ENCODE measurements around the gene PYHIN1.

PYHIN1 gene

GRCh38 chr1:158931055-158931737, at the start of gene PYHIN1:
Gene PYHIN1, plus strand, starts transcription at chr1:158931552. Its CDS starts 5,359 bp downstream, at chr1:158936911.
- H3K4me1 ChIP-seq: no peaks in the 10 kb centered on the region
- no peak within 1 kb of the TSS for H3K9ac ChIP-seq
- H3K4me3 ChIP-seq: no peak within 1 kb of the TSS
- no peaks in the 10 kb centered on the region for H3K9me3 ChIP-seq
- H3K27me3 ChIP-seq: no peaks in the 10 kb centered on the region
- H3K27ac ChIP-seq: no peak within 1 kb of the TSS
- TF ChIP-seq Cebpa-rat (IDR thresholded peaks at IDR 0.05): no peak
- no peaks in the 10 kb centered on the region for H4K20me1 ChIP-seq
- H3K36me3 ChIP-seq: no peaks in the 10 kb centered on the region
- no peak within 1 kb of the TSS for H3K4me2 ChIP-seq

- TF ChIP-seq Cebpa-rat (IDR thresholded peaks at IDR 0.05): no peak
- Histone ChIP-seq H3K4me2 (no peak overlapping the region), H3K27ac (no peak overlapping the region), H3K27me3 (no peaks in the 10 kb centered on the region), H3K4me3 (no peak overlapping the region), H4K20me1 (no peaks in the 10 kb centered on the region), H3K9me3 (no peaks in the 10 kb centered on the region), H3K36me3 (no peaks in the 10 kb centered on the region), H3K9ac (no peak overlapping the region), H3K4me1 (no peaks in the 10 kb centered on the region)
Observed at GRCh38 chr1:158893654-158894053, 37.7 kb upstream of the PYHIN1 start.

GRCh38 chr1:158898722-158899121, 32.6 kb upstream of the PYHIN1 start:
- H3K27ac ChIP-seq: no peak overlapping the region
- H3K4me2 ChIP-seq: no peak overlapping the region
- no peaks in the 10 kb centered on the region for H4K20me1 ChIP-seq
- no peak overlapping the region for H3K4me3 ChIP-seq
- TF ChIP-seq Cebpa-rat (IDR thresholded peaks at IDR 0.05): no peak
- no peaks in the 10 kb centered on the region for H3K4me1 ChIP-seq
- H3K27me3 ChIP-seq: no peaks in the 10 kb centered on the region
- H3K9ac ChIP-seq: no peak overlapping the region
- no peaks in the 10 kb centered on the region for H3K36me3 ChIP-seq
- H3K9me3 ChIP-seq: no peaks in the 10 kb centered on the region

GRCh38 chr1:158901623-158902022, 29.7 kb upstream of the PYHIN1 start:
- Histone ChIP-seq H3K27me3 (no peaks in the 10 kb centered on the region), H3K4me3 (no peak overlapping the region), H3K4me1 (no peaks in the 10 kb centered on the region), H4K20me1 (no peaks in the 10 kb centered on the region), H3K9ac (no peak overlapping the region), H3K9me3 (no peaks in the 10 kb centered on the region), H3K4me2 (no peak overlapping the region), H3K36me3 (no peaks in the 10 kb centered on the region), H3K27ac (no peak overlapping the region)
- no peak for TF ChIP-seq Cebpa-rat (IDR thresholded peaks at IDR 0.05)

GRCh38 chr1:158916085-158916484, 15.3 kb upstream of the PYHIN1 start:
- peaks cover 31% of the 10 kb centered on the region for H3K9me3 ChIP-seq
- no peaks in the 10 kb centered on the region for H4K20me1 ChIP-seq
- no peak overlapping the region for H3K27ac ChIP-seq
- no peak for TF ChIP-seq Cebpa-rat (IDR thresholded peaks at IDR 0.05)
- H3K4me1 ChIP-seq: no peaks in the 10 kb centered on the region
- H3K27me3 ChIP-seq: no peaks in the 10 kb centered on the region
- no peaks in the 10 kb centered on the region for H3K36me3 ChIP-seq
- H3K9ac ChIP-seq: no peak overlapping the region
- no peak overlapping the region for H3K4me2 ChIP-seq
- no peak overlapping the region for H3K4me3 ChIP-seq

GRCh38 chr1:158924677-158925076, 6.7 kb upstream of the PYHIN1 start:
- Histone ChIP-seq H3K9ac (no peak overlapping the region), H3K4me1 (no peaks in the 10 kb centered on the region), H3K4me3 (no peak overlapping the region), H3K4me2 (no peak overlapping the region), H3K36me3 (no peaks in the 10 kb centered on the region), H3K9me3 (peaks cover 16% of the 10 kb centered on the region), H4K20me1 (no peaks in the 10 kb centered on the region), H3K27ac (no peak overlapping the region), H3K27me3 (no peaks in the 10 kb centered on the region)
- no peak for TF ChIP-seq Cebpa-rat (IDR thresholded peaks at IDR 0.05)

- Histone ChIP-seq H3K4me3 (no peak overlapping the region), H3K4me2 (no peak overlapping the region), H3K9ac (no peak overlapping the region), H3K27ac (no peak overlapping the region), H3K36me3 (no peaks in the 10 kb centered on the region), H3K27me3 (no peaks in the 10 kb centered on the region), H3K9me3 (no peaks in the 10 kb centered on the region), H4K20me1 (no peaks in the 10 kb centered on the region), H3K4me1 (no peaks in the 10 kb centered on the region)
- no peak for TF ChIP-seq Cebpa-rat (IDR thresholded peaks at IDR 0.05)
Observed at GRCh38 chr1:158930504-158930903, 848 bp upstream of the PYHIN1 start.

GRCh38 chr1:158932171-158932570, 819 bp downstream of the PYHIN1 start:
- H3K4me3 ChIP-seq: no peak overlapping the region
- H3K9ac ChIP-seq: no peak overlapping the region
- H3K4me1 ChIP-seq: no peaks in the 10 kb centered on the region
- no peak for TF ChIP-seq Cebpa-rat (IDR thresholded peaks at IDR 0.05)
- H3K36me3 ChIP-seq: no peaks in the 10 kb centered on the region
- no peak overlapping the region for H3K27ac ChIP-seq
- H4K20me1 ChIP-seq: no peaks in the 10 kb centered on the region
- no peaks in the 10 kb centered on the region for H3K9me3 ChIP-seq
- H3K4me2 ChIP-seq: no peak overlapping the region
- H3K27me3 ChIP-seq: no peaks in the 10 kb centered on the region

GRCh38 chr1:158933621-158934020, 2.3 kb downstream of the PYHIN1 start:
- no peak overlapping the region for H3K9ac ChIP-seq
- H3K4me2 ChIP-seq: no peak overlapping the region
- no peak overlapping the region for H3K4me3 ChIP-seq

GRCh38 chr1:158939180-158939579, 7.8 kb downstream of the PYHIN1 start:
- Histone ChIP-seq H3K4me1 (no peaks in the 10 kb centered on the region), H3K27ac (no peak overlapping the region), H3K9ac (no peak overlapping the region), H4K20me1 (no peaks in the 10 kb centered on the region), H3K27me3 (no peaks in the 10 kb centered on the region), H3K4me3 (no peak overlapping the region), H3K36me3 (no peaks in the 10 kb centered on the region), H3K9me3 (no peaks in the 10 kb centered on the region), H3K4me2 (no peak overlapping the region)
- TF ChIP-seq Cebpa-rat (IDR thresholded peaks at IDR 0.05): no peak

More at GRCh38 chr1:158933621-158934020, 2.3 kb downstream of the PYHIN1 start:
- no peaks in the 10 kb centered on the region for H4K20me1 ChIP-seq
- no peak for TF ChIP-seq Cebpa-rat (IDR thresholded peaks at IDR 0.05)
- no peak overlapping the region for H3K27ac ChIP-seq
- no peaks in the 10 kb centered on the region for H3K9me3 ChIP-seq
- no peaks in the 10 kb centered on the region for H3K4me1 ChIP-seq
- H3K36me3 ChIP-seq: no peaks in the 10 kb centered on the region
- H3K27me3 ChIP-seq: no peaks in the 10 kb centered on the region

- H3K27ac ChIP-seq: no peak overlapping the region
- no peak overlapping the region for H3K9ac ChIP-seq
- no peak overlapping the region for H3K4me2 ChIP-seq
- TF ChIP-seq Cebpa-rat (IDR thresholded peaks at IDR 0.05): no peak
- no peaks in the 10 kb centered on the region for H4K20me1 ChIP-seq
- H3K4me1 ChIP-seq: no peaks in the 10 kb centered on the region
- no peaks in the 10 kb centered on the region for H3K27me3 ChIP-seq
- no peaks in the 10 kb centered on the region for H3K9me3 ChIP-seq
- H3K36me3 ChIP-seq: no peaks in the 10 kb centered on the region
- no peak overlapping the region for H3K4me3 ChIP-seq
Observed at GRCh38 chr1:158941317-158941716, 10.0 kb downstream of the PYHIN1 start.

Measured in BLaER1 (cell line).